IPS-18a (cell line): ENCODE results near the gene PLXNA4.

Experiments used
- H3K27ac ChIP-seq: one replicate; pipeline ENCODE4 v1.5.1; 2013; ENCODE audit warnings: low read length
- H3K27me3 ChIP-seq: one replicate; pipeline ENCODE4 v1.6.1; 2013; ENCODE audit warnings: mild to moderate bottlenecking, low read length; ENCODE audit not compliant: control insufficient read depth, insufficient read depth
- H3K36me3 ChIP-seq: one replicate; pipeline ENCODE4 v1.6.1; 2013; ENCODE audit warnings: low read depth, low read length; ENCODE audit not compliant: control insufficient read depth
- H3K4me1 ChIP-seq: one replicate; pipeline ENCODE4 v1.6.1; 2013; ENCODE audit warnings: low read depth, low read length; ENCODE audit not compliant: control insufficient read depth
- H3K4me3 ChIP-seq: one replicate; pipeline ENCODE4 v1.5.1; 2013; ENCODE audit warnings: low read length
- H3K9ac ChIP-seq: one replicate; pipeline ENCODE4 v1.6.1; 2013; ENCODE audit warnings: mild to moderate bottlenecking, low read length, moderate library complexity
- H3K9me3 ChIP-seq: one replicate; pipeline ENCODE4 v1.6.1; 2013; ENCODE audit warnings: low read depth, low read length; ENCODE audit not compliant: control insufficient read depth

PLXNA4 gene

GRCh38 chr7:132115028-132115427, 461.2 kb downstream of the PLXNA4 start:
- H3K9me3 ChIP-seq = no peaks in the 10 kb centered on the region
- H3K4me1 ChIP-seq = no peaks in the 10 kb centered on the region
- H3K9ac ChIP-seq = no peak overlapping the region
- H3K27ac ChIP-seq = no peak overlapping the region
- H3K36me3 ChIP-seq = no peaks in the 10 kb centered on the region
- H3K4me3 ChIP-seq = no peak overlapping the region
- no peaks in the 10 kb centered on the region for H3K27me3 ChIP-seq

GRCh38 chr7:132114411-132114810, 461.9 kb downstream of the PLXNA4 start:
- no peaks in the 10 kb centered on the region for H3K27me3 ChIP-seq
- no peaks in the 10 kb centered on the region for H3K4me1 ChIP-seq
- no peaks in the 10 kb centered on the region for H3K36me3 ChIP-seq
- no peaks in the 10 kb centered on the region for H3K9me3 ChIP-seq
- no peak overlapping the region for H3K27ac ChIP-seq
- H3K4me3 ChIP-seq = no peak overlapping the region
- H3K9ac ChIP-seq = no peak overlapping the region

- Histone ChIP-seq H3K9ac (no peak overlapping the region), H3K9me3 (no peaks in the 10 kb centered on the region), H3K27ac (no peak overlapping the region), H3K4me3 (no peak overlapping the region), H3K36me3 (no peaks in the 10 kb centered on the region), H3K27me3 (no peaks in the 10 kb centered on the region), H3K4me1 (peaks cover 6% of the 10 kb centered on the region)
Measured at GRCh38 chr7:132113536-132114371, 462.5 kb downstream of the PLXNA4 start.

GRCh38 chr7:132112657-132113056, 463.6 kb downstream of the PLXNA4 start:
- Histone ChIP-seq H3K36me3 (no peaks in the 10 kb centered on the region), H3K9ac (no peak overlapping the region), H3K27ac (no peak overlapping the region), H3K9me3 (no peaks in the 10 kb centered on the region), H3K4me3 (no peak overlapping the region), H3K27me3 (no peaks in the 10 kb centered on the region), H3K4me1 (peaks cover 15% of the 10 kb centered on the region)

- Histone ChIP-seq H3K4me1 (peaks cover 15% of the 10 kb centered on the region), H3K4me3 (no peak overlapping the region), H3K36me3 (no peaks in the 10 kb centered on the region), H3K9me3 (no peaks in the 10 kb centered on the region), H3K27ac (no peak overlapping the region), H3K27me3 (no peaks in the 10 kb centered on the region), H3K9ac (no peak overlapping the region)
Measured at GRCh38 chr7:132112106-132112505, 464.2 kb downstream of the PLXNA4 start.

GRCh38 chr7:132110692-132111091, 465.6 kb downstream of the PLXNA4 start:
- Histone ChIP-seq H3K4me1 (peaks cover 15% of the 10 kb centered on the region), H3K9ac (no peak overlapping the region), H3K9me3 (no peaks in the 10 kb centered on the region), H3K4me3 (no peak overlapping the region), H3K27me3 (no peaks in the 10 kb centered on the region), H3K27ac (no peak overlapping the region), H3K36me3 (no peaks in the 10 kb centered on the region)

- H3K9me3 ChIP-seq = no peaks in the 10 kb centered on the region
- H3K27me3 ChIP-seq = no peaks in the 10 kb centered on the region
- H3K4me3 ChIP-seq = no peak overlapping the region
- H3K9ac ChIP-seq = no peak overlapping the region
- peaks cover 15% of the 10 kb centered on the region for H3K4me1 ChIP-seq
- H3K36me3 ChIP-seq = no peaks in the 10 kb centered on the region
- H3K27ac ChIP-seq = no peak overlapping the region
Measured at GRCh38 chr7:132109769-132110168, 466.5 kb downstream of the PLXNA4 start.

GRCh38 chr7:132108563-132108962, 467.7 kb downstream of the PLXNA4 start:
- Histone ChIP-seq H3K36me3 (no peaks in the 10 kb centered on the region), H3K9me3 (no peaks in the 10 kb centered on the region), H3K9ac (no peak overlapping the region), H3K4me3 (no peak overlapping the region), H3K27me3 (no peaks in the 10 kb centered on the region), H3K4me1 (peaks cover 15% of the 10 kb centered on the region), H3K27ac (no peak overlapping the region)

GRCh38 chr7:132106491-132106890, 469.8 kb downstream of the PLXNA4 start:
- H3K4me1 ChIP-seq = peaks cover 15% of the 10 kb centered on the region
- no peaks in the 10 kb centered on the region for H3K36me3 ChIP-seq
- no peak overlapping the region for H3K27ac ChIP-seq
- H3K4me3 ChIP-seq = no peak overlapping the region
- no peak overlapping the region for H3K9ac ChIP-seq
- no peaks in the 10 kb centered on the region for H3K27me3 ChIP-seq
- H3K9me3 ChIP-seq = no peaks in the 10 kb centered on the region

GRCh38 chr7:132105096-132105495, 471.2 kb downstream of the PLXNA4 start:
- Histone ChIP-seq H3K4me1 (peaks cover 15% of the 10 kb centered on the region), H3K4me3 (no peak overlapping the region), H3K27me3 (no peaks in the 10 kb centered on the region), H3K9me3 (no peaks in the 10 kb centered on the region), H3K27ac (no peak overlapping the region), H3K36me3 (no peaks in the 10 kb centered on the region), H3K9ac (no peak overlapping the region)

GRCh38 chr7:132103718-132104117, 472.6 kb downstream of the PLXNA4 start:
- Histone ChIP-seq H3K27me3 (no peaks in the 10 kb centered on the region), H3K9me3 (no peaks in the 10 kb centered on the region), H3K36me3 (no peaks in the 10 kb centered on the region), H3K27ac (no peak overlapping the region), H3K9ac (no peak overlapping the region), H3K4me1 (peaks cover 9% of the 10 kb centered on the region), H3K4me3 (no peak overlapping the region)

- H3K27me3 ChIP-seq = no peaks in the 10 kb centered on the region
Measured at GRCh38 chr7:132102942-132103341, 473.3 kb downstream of the PLXNA4 start.

More at GRCh38 chr7:132102942-132103341, 473.3 kb downstream of the PLXNA4 start:
- Histone ChIP-seq H3K9me3 (no peaks in the 10 kb centered on the region), H3K36me3 (no peaks in the 10 kb centered on the region), H3K27ac (no peak overlapping the region), H3K9ac (no peak overlapping the region), H3K4me3 (no peak overlapping the region), H3K4me1 (peaks cover 1% of the 10 kb centered on the region)
